RWPE2 (cell line): ENCODE data around the gene CACNA2D4.

Experiments used
- ATAC-seq: fragments of 200-7000 bp; cut with Tn5 transposase; 3 replicates; pipeline ENCODE4 v1.9.1; 2021; ENCODE audit warnings: low read depth
- DNase-seq: peaks from one replicate; pipeline ENCODE4 v3.0.0-alpha.2; 2020; ENCODE audit warnings: low spot score
- H3K27ac ChIP-seq: fragments of 450-650 bp; 2 replicates; pipeline ENCODE4 v1.5.1; 2017; ENCODE audit warnings: mild to moderate bottlenecking; ENCODE audit not compliant: poor library complexity, severe bottlenecking
- H3K27me3 ChIP-seq: fragments of 250-450 bp; sonication (Bioruptor Pico); 2 replicates; pipeline ENCODE4 v1.5.1; 2021; ENCODE audit warnings: mild to moderate bottlenecking, moderate library complexity; ENCODE audit not compliant: insufficient read depth, poor library complexity, severe bottlenecking
- H3K36me3 ChIP-seq: fragments of 250-450 bp; sonication (Bioruptor Pico); 2 replicates; pipeline ENCODE4 v1.5.1; 2020; ENCODE audit warnings: low read depth, mild to moderate bottlenecking, moderate library complexity
- H3K4me1 ChIP-seq: fragments of 250-450 bp; sonication (Bioruptor Pico); 2 replicates; pipeline ENCODE4 v1.5.1; 2021; ENCODE audit warnings: mild to moderate bottlenecking, moderate library complexity; ENCODE audit not compliant: insufficient read depth, poor library complexity, severe bottlenecking
- H3K4me3 ChIP-seq: fragments of 250-450 bp; sonication (Bioruptor Pico); 2 replicates; pipeline ENCODE4 v1.5.1; 2021; ENCODE audit warnings: mild to moderate bottlenecking, moderate library complexity; ENCODE audit not compliant: severe bottlenecking
- H3K9me3 ChIP-seq: fragments of 250-450 bp; sonication (Bioruptor Pico); 2 replicates; pipeline ENCODE4 v1.5.1; 2021; ENCODE audit warnings: mild to moderate bottlenecking, moderate library complexity; ENCODE audit not compliant: severe bottlenecking
- TF ChIP-seq, protein P1 (sequence below): fragments of 450-650 bp; IDR thresholded peaks from one replicate; pipeline ENCODE4 v1.5.1; 2017; ENCODE audit warnings: mild to moderate bottlenecking, moderate library complexity; ENCODE audit not compliant: poor library complexity, severe bottlenecking

CACNA2D4 gene

DNA sequence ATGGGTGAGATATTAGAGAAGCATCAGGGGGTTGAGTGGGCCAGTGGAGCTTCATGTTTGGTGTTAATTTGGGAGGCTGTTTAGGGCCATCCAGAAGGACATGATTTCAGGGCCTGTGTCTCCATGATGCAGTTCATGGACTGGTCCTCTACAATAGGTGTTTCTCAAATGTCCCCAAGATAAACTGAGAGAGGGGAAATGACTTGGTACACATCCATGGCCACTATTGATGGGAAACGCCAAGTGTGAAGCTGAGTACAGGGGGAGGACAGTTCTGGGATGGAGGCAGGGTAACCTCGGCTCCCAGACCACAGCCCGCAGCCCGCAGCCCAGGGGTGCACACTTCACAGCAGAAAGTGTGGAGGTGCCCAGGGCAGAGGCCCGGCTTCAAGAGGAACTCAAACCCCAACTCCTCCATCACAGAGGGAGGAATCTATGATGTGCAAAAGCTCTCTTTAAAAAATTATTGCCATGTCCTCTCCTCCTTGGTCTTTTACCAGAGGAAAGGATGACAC lies 33.3 kb downstream of the CACNA2D4 start:
- no peak for DNase-seq
- ATAC-seq, result no peak
- Histone ChIP-seq H3K4me1 (no peaks in the 10 kb centered on the region), H3K4me3 (no peak overlapping the region), H3K27me3 (peaks cover 28% of the 10 kb centered on the region), H3K27ac (no peak overlapping the region), H3K36me3 (no peaks in the 10 kb centered on the region), H3K9me3 (no peaks in the 10 kb centered on the region)
- TF ChIP-seq, protein P1, sequence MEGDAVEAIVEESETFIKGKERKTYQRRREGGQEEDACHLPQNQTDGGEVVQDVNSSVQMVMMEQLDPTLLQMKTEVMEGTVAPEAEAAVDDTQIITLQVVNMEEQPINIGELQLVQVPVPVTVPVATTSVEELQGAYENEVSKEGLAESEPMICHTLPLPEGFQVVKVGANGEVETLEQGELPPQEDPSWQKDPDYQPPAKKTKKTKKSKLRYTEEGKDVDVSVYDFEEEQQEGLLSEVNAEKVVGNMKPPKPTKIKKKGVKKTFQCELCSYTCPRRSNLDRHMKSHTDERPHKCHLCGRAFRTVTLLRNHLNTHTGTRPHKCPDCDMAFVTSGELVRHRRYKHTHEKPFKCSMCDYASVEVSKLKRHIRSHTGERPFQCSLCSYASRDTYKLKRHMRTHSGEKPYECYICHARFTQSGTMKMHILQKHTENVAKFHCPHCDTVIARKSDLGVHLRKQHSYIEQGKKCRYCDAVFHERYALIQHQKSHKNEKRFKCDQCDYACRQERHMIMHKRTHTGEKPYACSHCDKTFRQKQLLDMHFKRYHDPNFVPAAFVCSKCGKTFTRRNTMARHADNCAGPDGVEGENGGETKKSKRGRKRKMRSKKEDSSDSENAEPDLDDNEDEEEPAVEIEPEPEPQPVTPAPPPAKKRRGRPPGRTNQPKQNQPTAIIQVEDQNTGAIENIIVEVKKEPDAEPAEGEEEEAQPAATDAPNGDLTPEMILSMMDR, result no peak

- Histone ChIP-seq H3K4me1 (no peaks in the 10 kb centered on the region), H3K4me3 (no peak overlapping the region), H3K36me3 (no peaks in the 10 kb centered on the region), H3K9me3 (no peaks in the 10 kb centered on the region), H3K27me3 (peaks cover 28% of the 10 kb centered on the region), H3K27ac (no peak overlapping the region)
- DNase-seq (no peak), ATAC-seq (no peak)
- TF ChIP-seq, protein P1, result no peak
Measured at GRCh38 chr12:1884651-1885050, 33.8 kb downstream of the CACNA2D4 start.

DNA sequence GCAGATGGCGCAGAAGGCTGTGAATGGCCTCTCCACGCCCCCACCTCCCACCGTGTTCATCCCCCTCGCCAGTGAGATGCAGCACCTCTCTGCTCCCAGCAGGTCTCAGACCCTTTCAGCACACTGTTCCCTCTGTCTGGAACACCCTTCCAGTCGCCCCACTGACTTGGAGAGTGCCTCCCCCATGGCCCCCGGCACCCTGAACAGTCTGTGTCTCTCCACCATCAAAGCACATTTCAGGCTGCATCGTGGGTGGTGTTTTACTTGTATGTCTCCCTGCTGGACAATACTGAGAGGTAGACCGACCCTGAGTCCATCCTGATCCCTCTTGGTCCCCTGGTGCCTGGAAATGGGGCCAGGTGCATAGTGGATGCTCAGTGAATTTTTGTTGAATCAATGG lies 34.9 kb downstream of the CACNA2D4 start:
- Histone ChIP-seq H3K27me3 (peaks cover 21% of the 10 kb centered on the region), H3K27ac (no peak overlapping the region), H3K36me3 (no peaks in the 10 kb centered on the region), H3K4me1 (no peaks in the 10 kb centered on the region), H3K4me3 (no peak overlapping the region), H3K9me3 (no peaks in the 10 kb centered on the region)
- DNase-seq (no peak), ATAC-seq (no peak)
- TF ChIP-seq, protein P1, result no peak

DNA sequence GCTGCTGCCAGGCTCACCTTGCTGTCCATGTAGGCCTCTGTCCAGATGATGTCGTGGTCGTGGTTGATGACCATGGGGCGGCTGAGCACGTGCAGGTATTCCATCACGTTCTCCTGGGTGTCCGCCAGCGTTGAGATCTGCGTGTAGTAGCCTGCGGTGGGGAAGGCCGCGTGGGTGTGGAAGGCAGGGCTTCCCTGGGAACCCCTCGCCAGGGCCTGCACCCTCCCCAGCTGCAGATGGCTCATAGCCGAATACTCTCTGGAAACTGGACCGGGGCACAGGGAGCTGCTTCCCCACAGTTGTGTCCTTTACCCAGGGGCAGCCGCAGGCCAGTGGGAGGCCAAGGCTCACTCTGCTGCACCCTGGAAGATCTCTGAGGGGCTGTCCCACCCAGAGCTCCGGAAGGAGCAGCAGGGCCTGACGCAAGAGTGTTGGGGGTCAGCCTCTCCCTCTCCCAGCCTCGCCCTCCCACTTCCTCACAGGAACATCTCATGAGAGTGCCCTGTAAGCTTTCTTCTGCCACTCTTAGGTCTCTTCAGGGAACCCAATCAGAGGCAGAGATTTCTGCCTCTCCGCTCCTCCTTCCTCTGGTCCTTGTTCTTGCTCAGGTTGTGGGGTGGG lies 35.5 kb downstream of the CACNA2D4 start:
- no peaks in the 10 kb centered on the region for H3K4me1 ChIP-seq
- no peak for DNase-seq
- no peaks in the 10 kb centered on the region for H3K36me3 ChIP-seq
- no peak overlapping the region for H3K4me3 ChIP-seq
- no peak for ATAC-seq
- TF ChIP-seq, protein P1, result no peak
- H3K9me3 ChIP-seq, result no peaks in the 10 kb centered on the region
- H3K27me3 ChIP-seq, result peaks cover 17% of the 10 kb centered on the region
- no peak overlapping the region for H3K27ac ChIP-seq

DNA sequence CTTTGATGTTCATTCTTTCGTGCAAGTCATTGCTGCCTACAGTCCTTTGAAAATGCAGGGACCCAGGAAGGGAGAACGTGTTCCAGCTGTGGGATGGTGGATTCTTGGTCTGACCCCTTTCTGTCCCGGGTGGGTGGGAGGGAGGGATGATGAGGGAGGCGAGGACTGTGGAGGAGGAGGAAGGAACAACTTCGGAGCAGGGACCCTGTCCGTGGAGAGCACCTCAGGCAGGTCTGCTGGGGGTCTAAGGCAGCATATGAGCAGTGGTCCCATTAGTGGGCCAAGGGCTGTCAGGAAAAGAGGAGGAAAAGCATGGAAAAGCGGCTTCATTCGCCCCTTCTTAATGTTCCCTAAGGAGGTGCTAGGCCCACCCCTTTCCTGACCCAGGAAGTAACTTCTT lies 36.0 kb downstream of the CACNA2D4 start:
- no peaks in the 10 kb centered on the region for H3K36me3 ChIP-seq

More for the DNA sequence above, 36.0 kb downstream of the CACNA2D4 start:
- H3K27me3 ChIP-seq, result peaks cover 17% of the 10 kb centered on the region
- no peaks in the 10 kb centered on the region for H3K4me1 ChIP-seq
- no peaks in the 10 kb centered on the region for H3K9me3 ChIP-seq
- no peak for DNase-seq
- H3K27ac ChIP-seq, result no peak overlapping the region
- ATAC-seq, result no peak
- no peak overlapping the region for H3K4me3 ChIP-seq
- TF ChIP-seq, protein P1, result no peak
